Sigmoid colon (tissue), 7 donors: ENCODE measurements around the gene SEMA6B. TPM values are rescaled to one million over a fixed set of nuclear protein-coding genes. Genes with fewer than 3 reads are reported as not detected.

ENCODE experiments used
- DNase-seq: peaks from one replicate; pipeline ENCODE4 v3.0.0-alpha.2; 2019
- H3K27ac ChIP-seq, 4 donors: fragments of 200-600 bp; sonication (generic); one replicate each; pipeline ENCODE4 v1.5.1; 2016 to 2019; ENCODE audit warnings: mild to moderate bottlenecking in 1 of 4
- H3K27me3 ChIP-seq, 3 donors: fragments of 200-600 bp; sonication (generic); one replicate each; pipeline ENCODE4 v1.5.1; 2019; ENCODE audit warnings: mild to moderate bottlenecking in 1 of 3
- H3K36me3 ChIP-seq, 4 donors: fragments of 200-600 bp; sonication (generic); one replicate each; pipeline ENCODE4 v1.5.1; 2016 to 2019
- H3K4me1 ChIP-seq, 4 donors: fragments of 200-600 bp; sonication (generic); one replicate each; pipeline ENCODE4 v1.5.1; 2017 to 2019
- H3K4me3 ChIP-seq, 4 donors: fragments of 200-600 bp; sonication (generic); one replicate each; pipeline ENCODE4 v1.5.1; 2017 to 2019; ENCODE audit warnings: mild to moderate bottlenecking in 2 of 4, moderate library complexity in 1 of 4
- H3K9me3 ChIP-seq, 4 donors: fragments of 200-600 bp in 3 of 4; sonication (generic) in 3 of 4; one replicate each; pipeline versions ENCODE4 v1.5.1 to v1.6.1; 2013 to 2019
- CTCF ChIP-seq, 4 experiments: fragments of 450-650 bp in 3 of 4; fragments of 200-600 bp in 1 of 4; IDR thresholded peaks; one replicate each; pipeline ENCODE4 v1.5.1; 2016 to 2019; ENCODE audit warnings: antibody characterized with exemption in 4 of 4, mild to moderate bottlenecking in 3 of 4, moderate library complexity in 2 of 4
- EP300 ChIP-seq, 4 donors: sonication (generic); formaldehyde crosslinking; IDR thresholded peaks; one replicate each; pipeline ENCODE4 v1.6.1; 2017; ENCODE audit warnings: antibody characterized with exemption in 4 of 4
- POLR2A ChIP-seq, 2 donors: fragments of 450-650 bp; IDR thresholded peaks; one replicate each; pipeline ENCODE4 v1.6.1; 2016; ENCODE audit warnings: antibody characterized with exemption in 2 of 2, mild to moderate bottlenecking in 2 of 2, moderate library complexity in 2 of 2
- POLR2AphosphoS5 ChIP-seq, 4 donors: sonication (generic); formaldehyde crosslinking; IDR thresholded peaks; one replicate each; pipeline ENCODE4 v1.6.1; 2017; ENCODE audit warnings: antibody characterized with exemption in 4 of 4
- whole genome bisulfite sequencing, 2 donors: extraction: QIAGEN DNeasy Blood & Tissue Kit; methylation state at CpG; one replicate each; pipeline ENCODE4 v1.1.7; 2013; 5-methylcytosine and 5-hydroxymethylcytosine counted together
- intact Hi-C: fragments of 100-400 bp; cut with DNase I; formaldehyde crosslinking; loops from one replicate; pipeline ENCODE4 v1.15.1; 2023
- polyA plus RNA-seq, 3 donors: library from polyadenylated mRNA; stranded (reverse); fragments of 200-250 nt; gene quantifications; one replicate each; pipeline ENCODE4 v1.2.3, GENCODE V29; 2013
- total RNA-seq, 4 donors: library from RNA; depleted of rRNA; stranded (reverse); fragments of >200 nt; gene quantifications; one replicate each; pipeline ENCODE4 v1.1.0, GENCODE V29; 2016
- donor health status: healthy with polysubstance abuse.
- donor health status: Bipolar disorder and iron deficiency.
- donor health status: healthy.

The SEMA6B gene
- total and polyA plus RNA-seq, 7 donors = 0.60 to 16.9 (median 1.8) TPM

GRCh38 chr19:4556597-4557127, 2.8 kb downstream of the SEMA6B start:
- H3K36me3 ChIP-seq = no peaks in the 10 kb centered on the region
- no peak overlapping the region for H3K27ac ChIP-seq

GRCh38 chr19:4555657-4556561, 3.6 kb downstream of the SEMA6B start:
- no peaks in the 10 kb centered on the region for H3K36me3 ChIP-seq
- peaks cover 0 to 7% (median 5%) of the 10 kb centered on the region in 4 donors for H3K4me1 ChIP-seq
- H3K9me3 ChIP-seq = no peaks in the 10 kb centered on the region
- H3K4me3 ChIP-seq = no peak overlapping the region
- no peak for DNase-seq
- WGBS, 2 donors = 41 to 76% methylated on average over 43 of the region's 43 CpGs
- no peak overlapping the region for H3K27ac ChIP-seq
- no peaks in the 10 kb centered on the region for H3K27me3 ChIP-seq
- TF ChIP-seq POLR2A (IDR thresholded peaks at IDR 0.05) = no peak
- no peak for TF ChIP-seq CTCF (IDR thresholded peaks at IDR 0.05)
- TF ChIP-seq POLR2AphosphoS5 (IDR thresholded peaks at IDR 0.05) = no peak
- no peak for TF ChIP-seq EP300 (IDR thresholded peaks at IDR 0.05)
- intact Hi-C loops = loop anchor here (5.0 kb wide), 1 partner anchor 81 kb away; the partner anchor contains the start of gene TNFAIP8L1

More at GRCh38 chr19:4556597-4557127, 2.8 kb downstream of the SEMA6B start:
- 54 to 82% methylated on average over 25 of the region's 25 CpGs for WGBS, 2 donors
- intact Hi-C loops = loop anchor here (5.0 kb wide), 1 partner anchor 81 kb away; the partner anchor contains the start of gene TNFAIP8L1
- H3K4me1 ChIP-seq = peaks cover 0 to 7% (median 5%) of the 10 kb centered on the region in 4 donors
- no peaks in the 10 kb centered on the region for H3K27me3 ChIP-seq
- H3K9me3 ChIP-seq = no peaks in the 10 kb centered on the region
- no peak overlapping the region for H3K4me3 ChIP-seq
- TF ChIP-seq EP300 (IDR thresholded peaks at IDR 0.05) = no peak
- no peak for TF ChIP-seq POLR2AphosphoS5 (IDR thresholded peaks at IDR 0.05)
- no peak for TF ChIP-seq CTCF (IDR thresholded peaks at IDR 0.05)
- TF ChIP-seq POLR2A (IDR thresholded peaks at IDR 0.05) = no peak
- DNase-seq = no peak

GRCh38 chr19:4554717-4555116, 4.8 kb downstream of the SEMA6B start:
- no peak overlapping the region for H3K4me3 ChIP-seq
- no peak for TF ChIP-seq POLR2A (IDR thresholded peaks at IDR 0.05)
- intact Hi-C loops = loop anchor here (5.0 kb wide), 1 partner anchor 83 kb away; the partner anchor contains the start of gene TNFAIP8L1
- H3K27me3 ChIP-seq = no peaks in the 10 kb centered on the region
- H3K27ac ChIP-seq = no peak overlapping the region
- 64 to 82% methylated on average over 7 of the region's 7 CpGs for WGBS, 2 donors
- H3K4me1 ChIP-seq = peaks cover 0 to 7% (median 5%) of the 10 kb centered on the region in 4 donors
- H3K9me3 ChIP-seq = no peaks in the 10 kb centered on the region
- no peaks in the 10 kb centered on the region for H3K36me3 ChIP-seq
- no peak for DNase-seq

- TF ChIP-seq POLR2AphosphoS5 (IDR thresholded peaks at IDR 0.05) (no peak), EP300 (IDR thresholded peaks at IDR 0.05) (no peak), POLR2A (IDR thresholded peaks at IDR 0.05) (no peak), CTCF (IDR thresholded peaks at IDR 0.05) (no peak)
- no peak for DNase-seq
- Histone ChIP-seq H3K27ac (no peak overlapping the region), H3K27me3 (no peaks in the 10 kb centered on the region), H3K9me3 (no peaks in the 10 kb centered on the region), H3K36me3 (no peaks in the 10 kb centered on the region), H3K4me3 (no peak overlapping the region), H3K4me1 (peaks cover 0 to 7% (median 5%) of the 10 kb centered on the region in 4 donors)
- intact Hi-C loops = no loop called here
- WGBS, 2 donors = 64 to 79% methylated on average over 3 of the region's 3 CpGs
These were observed 5.7 kb downstream of the SEMA6B start for GRCh38 chr19:4553775-4554174.

GRCh38 chr19:4553092-4553695, 6.3 kb downstream of the SEMA6B start:
- Histone ChIP-seq H3K27me3 (no peaks in the 10 kb centered on the region), H3K9me3 (no peaks in the 10 kb centered on the region), H3K27ac (no peak overlapping the region), H3K36me3 (no peaks in the 10 kb centered on the region), H3K4me3 (no peak overlapping the region), H3K4me1 (peaks cover 0 to 5% (median 3%) of the 10 kb centered on the region in 4 donors)
- no peak for TF ChIP-seq POLR2AphosphoS5 (IDR thresholded peaks at IDR 0.05)
- no peak for TF ChIP-seq CTCF (IDR thresholded peaks at IDR 0.05)
- no peak for TF ChIP-seq EP300 (IDR thresholded peaks at IDR 0.05)
- TF ChIP-seq POLR2A (IDR thresholded peaks at IDR 0.05) = no peak
- intact Hi-C loops = no loop called here
- no peak for DNase-seq
